UCSD-AML1 (cell line): Measurements from ENCODE around the gene ACADL.

ENCODE experiments used
- DNase-seq: peaks from one replicate; lab custom pipeline; 2025; ENCODE audit not compliant: unreplicated experiment; lab: John Stamatoyannopoulos, UW

The ACADL gene

DNA sequence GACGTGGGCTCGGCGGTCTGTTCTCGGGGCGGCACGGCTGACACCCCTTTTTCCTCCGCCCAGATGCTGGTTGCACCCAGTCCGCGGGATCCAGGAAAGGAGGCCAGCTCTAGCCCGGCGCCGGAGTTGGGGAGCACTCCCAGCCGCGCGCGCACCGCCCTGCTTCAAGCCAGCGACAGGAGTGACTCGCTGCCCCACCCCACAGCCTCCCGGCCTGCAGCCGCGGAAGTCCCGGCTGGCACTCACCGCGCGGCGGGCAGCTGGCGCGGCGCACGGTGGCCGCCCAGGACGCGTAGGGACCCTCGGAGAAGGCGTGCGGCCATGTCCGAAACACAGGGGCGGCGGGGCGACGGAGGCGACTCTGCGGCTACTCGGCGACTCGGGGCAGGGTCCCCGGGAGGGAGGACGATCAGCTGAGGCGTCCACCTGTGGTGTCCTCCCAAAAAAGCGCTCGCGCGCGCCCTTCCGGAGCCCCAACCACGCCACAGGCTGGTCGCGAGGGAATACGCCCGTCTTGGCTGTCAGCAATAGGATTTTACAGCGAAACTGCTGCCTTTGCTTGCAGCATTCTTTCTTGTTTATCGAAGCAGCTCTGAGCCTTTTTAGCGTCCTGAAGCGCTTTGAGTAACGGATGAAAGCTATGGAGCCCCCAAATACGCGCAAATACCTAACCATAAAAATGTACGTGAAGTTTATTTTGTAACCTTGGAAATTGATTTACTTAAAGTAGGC is at the start of gene ACADL:
TSS of gene ACADL (minus strand) at position 507 of the 732 bp plus-strand sequence. CDS start at position 323, 184 bp downstream.
- DNase-seq, result no peak

DNA sequence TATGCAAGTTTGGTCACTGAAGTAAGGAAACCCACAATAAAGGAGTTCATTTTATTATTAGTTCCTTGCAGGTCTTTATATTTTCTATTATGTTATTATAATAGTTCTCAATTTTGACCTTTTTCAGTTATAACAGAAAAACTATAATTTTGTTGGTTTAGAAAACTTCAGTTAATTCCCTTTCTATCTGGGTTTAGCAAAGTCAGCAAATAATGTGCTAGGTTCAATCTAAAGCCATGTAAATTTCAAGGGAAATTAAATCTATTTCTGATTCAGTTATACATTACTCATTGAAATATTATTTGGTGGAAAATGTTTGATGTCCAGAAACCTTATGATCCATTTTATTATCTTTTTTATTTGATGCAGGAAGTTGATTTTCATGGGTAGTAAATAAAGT is 46.1 kb upstream of the ACADL start:
- DNase-seq, result no peak

DNA sequence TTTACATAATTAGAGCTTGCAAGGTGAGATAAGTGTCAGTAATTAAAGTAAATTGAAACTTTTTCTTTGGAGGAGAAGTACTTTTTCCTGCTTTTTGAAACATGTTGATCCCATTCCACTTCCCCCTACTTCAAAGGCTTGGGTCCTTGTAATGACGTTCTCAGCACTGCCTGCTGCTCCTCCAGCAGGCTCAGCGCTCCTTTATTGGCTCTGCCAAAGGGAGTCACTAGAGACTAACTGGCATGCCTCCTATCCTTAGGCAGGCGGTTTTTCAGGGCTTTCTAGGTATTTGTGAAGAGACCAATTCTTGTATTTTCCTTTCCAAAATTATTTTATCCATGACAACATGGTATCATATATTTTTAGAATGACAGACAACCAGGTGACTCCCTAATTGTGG is 43.9 kb upstream of the ACADL start:
- DNase-seq, result no peak

- DNase-seq, result no peak
Measured at GRCh38 chr2:210268281-210268680, 43.0 kb upstream of the ACADL start.

GRCh38 chr2:210267698-210268097 is 42.5 kb upstream of the ACADL start:
- DNase-seq, result no peak

DNA sequence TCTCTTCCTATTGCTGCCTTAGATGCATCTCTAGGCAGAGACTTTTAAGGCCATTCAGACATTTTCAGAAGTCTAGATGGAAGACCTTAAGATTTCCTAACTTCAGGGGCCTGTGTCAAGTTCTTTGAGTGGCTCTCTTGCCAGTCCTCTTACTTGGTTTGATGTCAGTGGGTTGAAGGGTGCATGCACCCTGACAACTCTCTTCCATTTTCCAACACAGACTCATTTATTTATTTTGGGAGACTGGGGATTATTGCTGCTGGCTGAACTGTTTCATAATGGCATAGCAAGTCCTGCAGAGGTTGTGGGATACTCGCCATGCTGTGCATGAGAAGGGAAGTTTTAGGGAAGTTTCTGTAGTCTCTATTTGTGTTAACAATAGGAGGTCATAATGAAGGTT is 39.0 kb upstream of the ACADL start:
- no peak for DNase-seq

DNA sequence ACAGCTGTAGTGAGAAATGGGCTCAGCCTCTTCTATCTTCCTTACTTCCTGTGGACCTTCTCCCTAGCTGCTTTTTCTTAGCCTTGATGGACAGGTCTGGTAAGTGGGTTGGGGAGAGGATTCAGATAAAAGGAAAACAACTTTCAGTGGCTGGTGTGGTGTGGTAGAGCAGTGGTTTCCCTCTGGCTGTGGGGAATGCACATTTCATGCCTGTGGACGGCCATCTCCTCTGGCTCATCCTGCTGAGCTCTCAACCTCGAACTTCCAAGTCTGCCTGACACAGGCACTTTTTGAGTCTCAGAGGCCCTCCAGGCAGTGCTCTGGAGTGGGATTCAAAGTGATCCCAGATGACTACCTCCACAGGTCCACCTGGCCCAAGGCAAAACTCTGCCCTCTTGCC is 38.6 kb upstream of the ACADL start:
- no peak for DNase-seq

DNA sequence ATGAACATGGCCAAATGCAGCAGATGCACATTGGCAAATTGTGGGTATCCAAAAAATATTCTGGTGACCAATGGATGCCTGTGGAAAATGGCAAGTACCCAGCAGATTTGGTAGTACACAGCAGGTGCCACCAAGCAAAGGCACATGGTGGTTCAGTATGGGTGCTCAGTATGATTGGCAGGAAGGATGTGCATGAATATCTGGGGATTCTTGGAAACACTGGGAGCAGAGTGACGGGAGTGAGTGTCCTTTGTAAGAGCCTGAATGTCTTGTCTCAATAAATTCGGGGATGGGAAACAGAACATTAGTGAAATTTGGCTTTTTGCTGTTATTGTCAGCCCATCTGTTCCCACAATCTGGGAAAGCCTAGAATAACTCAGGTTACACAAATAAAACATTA is 36.8 kb upstream of the ACADL start:
- no peak for DNase-seq

- no peak for DNase-seq
Measured at GRCh38 chr2:210259687-210260086, 34.4 kb upstream of the ACADL start.

DNA sequence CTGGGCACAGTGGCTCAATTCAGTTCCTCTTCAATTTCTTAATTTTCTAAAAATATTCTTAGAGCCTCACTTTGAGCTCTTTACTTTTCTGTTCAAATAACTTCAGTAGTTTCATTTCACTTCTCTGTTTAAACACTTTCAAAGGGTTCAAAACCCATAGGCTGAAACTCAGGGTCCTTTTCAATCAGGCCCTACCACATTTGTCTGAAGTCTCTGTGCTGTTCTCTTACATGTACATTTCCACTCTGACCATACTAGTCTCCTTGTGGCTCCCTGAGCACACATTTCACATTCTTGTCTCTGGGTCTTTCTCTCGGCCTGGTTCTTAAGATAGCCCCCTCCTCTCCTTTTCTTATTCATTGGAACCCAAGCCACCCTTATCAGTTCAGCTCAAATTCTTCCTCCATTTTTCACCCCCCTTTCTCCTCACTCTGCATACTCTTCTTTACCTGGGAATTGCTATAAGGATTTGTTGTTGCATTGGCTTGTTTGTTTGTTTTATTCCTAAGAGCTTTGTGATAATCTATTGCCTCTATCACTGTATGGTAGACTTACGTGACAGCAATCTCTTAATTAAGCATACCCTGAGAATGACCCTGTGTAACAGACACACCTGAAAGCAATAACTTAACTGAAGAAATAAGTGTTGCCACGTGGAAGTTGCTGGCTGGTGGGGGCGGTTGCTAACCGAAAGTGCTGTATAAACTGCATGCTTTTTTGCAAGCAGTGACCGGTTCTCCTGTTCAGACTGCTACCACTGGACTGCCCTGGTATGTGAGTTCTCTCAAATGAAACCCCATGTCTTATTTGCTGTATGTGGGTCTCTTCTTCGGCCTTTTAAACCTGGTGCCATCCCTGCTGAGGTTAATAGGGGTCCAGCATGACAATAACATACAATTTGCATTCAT is 27.7 kb upstream of the ACADL start:
- no peak for DNase-seq

- no peak for DNase-seq
Measured at GRCh38 chr2:210250622-210251021, 25.4 kb upstream of the ACADL start.

- DNase-seq, result no peak
Measured at GRCh38 chr2:210233487-210233886, 8.2 kb upstream of the ACADL start.

DNA sequence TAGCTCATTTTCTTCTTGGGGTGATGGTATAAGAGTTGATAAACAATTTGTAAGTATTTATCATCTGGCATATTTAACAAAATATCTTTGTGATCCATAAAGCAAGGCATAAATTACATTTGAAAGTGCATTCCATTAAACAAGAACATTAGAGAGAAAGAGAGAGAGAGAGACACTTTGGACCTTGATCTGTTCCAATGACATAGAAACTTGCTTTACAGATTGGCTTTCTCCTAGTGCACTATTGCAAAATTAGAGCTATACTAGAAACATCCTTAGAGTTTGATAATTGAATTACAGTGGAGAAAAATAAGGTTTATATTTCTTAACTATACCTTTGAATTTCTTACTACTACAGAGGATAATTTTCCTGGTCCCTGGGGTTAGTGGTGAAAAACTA is 5.7 kb upstream of the ACADL start:
- no peak for DNase-seq

- no peak for DNase-seq
Measured at GRCh38 chr2:210230518-210230917, 5.3 kb upstream of the ACADL start.

DNA sequence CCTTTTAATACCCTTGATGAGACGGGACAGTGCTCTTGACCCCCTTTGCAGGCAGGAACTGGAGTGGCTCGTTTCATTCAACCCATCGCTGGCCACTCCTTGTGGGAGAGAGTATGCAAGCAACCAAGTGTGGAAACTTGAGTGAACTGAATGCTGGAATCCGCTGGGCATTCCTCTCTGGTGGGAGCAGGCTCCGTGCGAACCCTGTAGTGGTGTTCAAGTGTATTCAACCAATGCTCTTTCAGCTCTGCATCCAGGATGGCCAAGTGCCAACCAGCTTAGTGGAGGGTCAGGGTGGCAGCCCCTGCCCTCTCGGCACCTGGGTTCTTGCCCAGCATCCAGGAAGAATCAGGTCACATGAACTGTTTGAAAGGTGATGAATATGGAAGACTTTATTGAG is 3.3 kb upstream of the ACADL start:
- DNase-seq, result no peak

- no peak for DNase-seq
Measured at GRCh38 chr2:210227290-210228088, 2.2 kb upstream of the ACADL start.

DNA sequence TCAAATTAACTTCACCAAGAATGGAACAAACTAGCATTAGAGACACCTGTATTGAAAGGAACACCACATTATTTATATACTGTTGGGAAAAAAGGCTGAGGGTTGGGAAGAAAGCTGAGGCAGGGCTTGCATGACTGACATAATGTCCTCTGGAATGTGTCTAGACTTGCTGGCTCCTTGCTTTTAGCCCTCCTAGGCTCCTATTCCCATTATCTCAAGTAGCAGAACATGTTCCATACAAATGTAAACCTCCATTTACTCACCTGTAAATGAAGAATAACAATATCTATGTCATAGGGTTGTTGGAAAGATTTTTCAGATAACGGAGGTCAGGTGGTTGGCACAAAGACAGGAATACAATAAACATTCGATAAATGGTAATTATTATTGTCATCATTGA is 976 bp upstream of the ACADL start:
- DNase-seq, result no peak

DNA sequence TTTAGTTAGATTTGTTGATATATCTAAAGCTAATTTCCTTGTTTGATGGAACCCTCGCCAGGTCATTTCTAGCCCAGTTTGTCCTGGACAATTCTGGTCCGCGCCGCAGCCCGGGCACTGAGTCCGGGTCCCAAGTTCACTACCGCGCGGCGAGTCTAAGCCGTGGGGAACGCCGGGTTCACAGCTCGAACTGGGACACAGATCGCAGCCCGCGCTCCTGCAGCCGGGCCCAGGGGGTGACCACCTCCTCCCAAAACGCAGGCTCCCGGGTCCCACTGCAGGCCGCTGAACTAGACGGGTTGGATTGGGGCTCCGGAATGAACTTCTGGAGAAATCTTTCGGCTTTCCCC is 681 bp downstream of the ACADL start:
- DNase-seq, result no peak

GRCh38 chr2:210215120-210215519 is 10.1 kb downstream of the ACADL start:
- no peak for DNase-seq

DNA sequence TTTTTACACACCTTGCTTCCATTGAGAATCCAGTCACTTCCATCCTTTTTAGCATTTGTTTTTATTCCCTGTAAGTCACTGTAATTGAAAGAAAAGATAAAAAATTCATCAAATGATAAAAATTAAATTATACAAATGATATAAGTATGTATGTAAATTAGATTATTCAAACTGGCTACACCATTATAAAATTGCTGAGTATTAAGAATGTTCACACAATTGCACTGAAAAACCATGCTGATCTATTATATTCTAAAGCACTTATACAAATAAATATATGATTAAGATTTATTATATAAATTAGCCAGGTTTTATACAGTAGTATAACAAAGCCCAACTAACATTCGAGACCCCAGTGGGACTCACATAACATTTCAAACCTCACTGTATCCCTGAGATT is 15.1 kb downstream of the ACADL start:
- DNase-seq, result no peak

DNA sequence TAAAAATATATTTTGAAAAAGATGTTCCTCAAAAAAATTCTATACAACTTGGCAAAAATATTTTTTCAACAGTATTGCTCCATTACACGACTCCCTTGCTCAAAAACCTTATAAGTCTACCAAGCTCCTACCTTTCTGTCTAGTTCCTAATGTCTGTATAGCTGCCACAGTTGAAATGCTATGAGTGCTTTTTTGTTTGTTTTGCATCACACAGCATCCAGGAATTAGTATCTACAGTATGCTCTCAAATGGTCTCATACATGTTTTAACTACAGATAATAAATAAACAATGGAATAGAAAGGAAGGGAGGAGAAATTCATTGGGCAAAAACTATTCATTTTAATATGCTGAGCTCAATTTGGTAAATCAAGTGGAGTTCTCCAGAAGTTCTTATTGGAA is 17.3 kb downstream of the ACADL start:
- DNase-seq, result no peak

DNA sequence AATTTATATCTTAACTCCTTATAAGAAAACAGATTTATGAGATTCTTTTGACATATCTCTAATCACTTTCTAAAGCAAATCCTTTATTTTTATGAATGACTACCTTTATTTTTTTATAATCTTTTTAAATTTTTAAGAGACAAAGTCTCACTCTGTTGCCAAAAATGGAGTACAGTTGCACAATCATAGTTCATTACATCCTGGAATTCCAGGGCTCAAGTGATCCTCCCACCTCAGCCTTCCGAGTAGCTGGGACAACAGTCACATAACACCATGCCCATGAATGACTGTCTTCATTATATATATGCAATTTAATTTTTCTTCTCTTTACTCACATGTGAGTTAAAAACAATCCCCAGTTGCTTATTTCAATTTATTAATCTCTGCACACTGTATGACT is 21.7 kb downstream of the ACADL start:
- DNase-seq, result no peak
